GM18498 (cell line): Measurements from ENCODE around the gene RRP1B.

Source experiments
- ATAC-seq: cut with Tn5 transposase; IDR thresholded peaks from one replicate; pipeline ENCODE4 v1.9.1; 2021; ENCODE audit warnings: mild to moderate bottlenecking, moderate library complexity; ENCODE audit not compliant: unreplicated experiment

Gene RRP1B

GRCh38 chr21:43740497-43741156 lies 81.3 kb downstream of the RRP1B start:
- ATAC-seq = no peak

GRCh38 chr21:43741423-43742096 lies 82.2 kb downstream of the RRP1B start:
- no peak for ATAC-seq

GRCh38 chr21:43743947-43744346 lies 84.6 kb downstream of the RRP1B start:
- ATAC-seq = no peak

GRCh38 chr21:43744725-43745124 lies 85.4 kb downstream of the RRP1B start:
- ATAC-seq = no peak
